SH-SY5Y (cell line): Measurements from ENCODE around the gene RABEP2.

Experiments used
- GATA2 ChIP-seq: IDR thresholded peaks from 2 replicates; pipeline ENCODE4 v1.6.1; 2011; ENCODE audit warnings: mild to moderate bottlenecking, low read depth, low read length
- GATA3 ChIP-seq: IDR thresholded peaks from 2 replicates; pipeline ENCODE4 v1.6.1; 2011; ENCODE audit warnings: low read depth, mild to moderate bottlenecking, low read length, moderate library complexity

DNA sequence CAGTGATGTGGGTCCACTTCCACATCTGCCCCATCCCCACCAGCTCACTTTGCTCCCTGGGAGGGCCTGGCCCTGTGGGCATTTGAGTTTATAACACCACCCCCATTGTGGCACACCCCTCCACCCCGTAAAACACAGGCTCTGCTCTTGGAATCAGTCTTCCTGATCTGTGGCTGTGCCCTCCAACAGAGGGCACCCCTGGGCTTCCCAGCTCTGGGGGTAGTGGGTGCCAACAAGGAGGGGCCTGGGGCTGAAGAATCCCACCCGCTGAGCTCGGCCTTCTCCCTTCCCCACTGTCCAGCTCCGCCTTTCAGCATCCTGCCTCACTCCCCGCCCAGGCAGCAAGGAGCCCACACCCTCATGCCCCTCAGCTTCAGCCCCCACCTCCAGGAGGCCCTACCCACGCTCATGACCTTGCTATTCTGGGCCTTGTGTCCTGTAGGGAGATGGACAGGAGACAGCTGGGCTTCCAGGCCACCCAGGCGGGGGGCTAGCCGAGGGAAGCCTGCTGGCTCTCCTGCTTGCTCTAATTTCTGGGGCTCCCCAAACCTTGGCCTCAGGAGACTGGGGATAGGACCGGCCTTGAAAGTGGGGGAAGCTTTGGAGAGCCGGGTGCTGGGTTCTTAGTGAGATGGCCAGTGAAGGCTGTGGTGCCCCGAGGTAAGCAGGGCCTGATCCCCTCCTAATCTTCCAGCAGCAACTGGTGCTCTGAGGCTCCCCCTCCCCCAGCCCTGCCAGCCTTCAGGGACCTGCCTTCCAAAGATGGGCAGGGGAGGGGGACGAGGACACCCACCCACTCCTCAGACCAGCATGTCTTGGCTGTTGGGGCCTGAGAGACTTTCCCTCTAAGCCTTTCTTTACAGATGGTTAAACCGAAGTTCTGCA is 49.7 kb downstream of the RABEP2 start:
- TF ChIP-seq GATA2 (no peak), GATA3 (no peak)
